Right forelimb (tissue), 1 donor: ENCODE data around the gene BST1.
"Not testable (repeated sequence)": the region's sequence is repeated elsewhere in the genome, so short reads cannot be mapped to it uniquely, and the experiment has no call there.

Experiments
- DNase-seq: peaks from one replicate; pipeline ENCODE4 v3.0.0-alpha.2; 2018

BST1 gene

GRCh38 chr4:15753786-15754185, 50.9 kb downstream of the BST1 start:
- DNase-seq: no peak

GRCh38 chr4:15754323-15754722, 51.5 kb downstream of the BST1 start:
- no peak for DNase-seq

DNA sequence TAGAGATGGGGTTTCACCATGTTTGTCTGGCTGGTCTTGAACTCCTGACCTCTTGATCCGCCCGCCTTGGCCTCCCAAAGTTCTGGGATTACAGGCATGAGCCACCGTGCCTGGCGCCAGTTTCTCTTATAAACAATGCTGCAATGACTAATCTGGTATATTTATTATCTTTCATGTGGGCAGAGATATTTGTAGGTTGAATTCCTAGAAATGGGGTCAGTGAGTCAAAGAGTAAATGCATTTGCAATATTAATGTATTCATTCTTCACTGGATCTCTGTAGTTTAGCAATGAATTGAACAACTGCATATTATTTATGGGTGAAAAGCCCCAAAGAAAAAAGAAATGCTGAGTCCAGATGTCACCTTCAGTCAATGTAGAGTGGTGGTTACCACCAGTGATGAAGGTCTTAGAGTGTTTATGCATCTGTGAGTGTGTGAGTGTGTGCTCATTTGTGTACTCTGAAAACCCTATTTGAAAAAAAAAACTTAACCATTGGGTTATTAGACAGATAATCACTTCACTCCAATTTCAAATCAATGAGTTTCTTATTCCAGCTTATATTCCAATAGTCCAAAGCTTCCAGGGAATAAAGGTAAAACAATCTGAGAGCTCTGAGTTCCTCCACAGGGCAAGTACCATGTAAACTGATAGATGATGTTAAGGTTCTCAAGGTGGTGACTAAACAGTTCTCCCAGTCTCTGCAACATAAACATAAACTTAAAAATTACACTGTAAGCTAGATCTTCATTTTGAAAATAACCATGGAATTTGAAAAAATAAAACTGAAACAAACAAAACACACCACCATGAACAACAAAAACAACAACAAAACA, 52.7 kb downstream of the BST1 start:
- DNase-seq: no peak

GRCh38 chr4:15756361-15756861, 53.5 kb downstream of the BST1 start:
- no peak for DNase-seq

DNA sequence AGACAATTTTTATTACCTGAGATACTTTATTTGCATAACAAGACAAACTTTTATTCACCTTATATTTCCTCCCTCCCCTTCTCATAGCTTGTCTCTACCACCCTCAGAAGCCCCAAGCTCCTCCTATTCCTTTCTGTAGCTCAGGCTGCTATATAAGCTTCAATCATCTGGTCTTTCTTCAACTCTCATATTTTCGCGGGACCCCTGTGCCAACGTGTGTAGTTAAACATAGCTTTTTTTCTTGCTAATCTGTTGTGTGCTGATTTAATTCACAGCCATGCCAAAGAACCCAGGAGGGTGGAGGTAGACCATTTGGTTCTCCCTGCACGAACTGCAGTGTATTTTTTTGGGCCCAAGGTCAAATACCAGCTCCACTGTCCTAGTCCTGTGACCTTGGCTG, 54.2 kb downstream of the BST1 start:
- no peak for DNase-seq

DNA sequence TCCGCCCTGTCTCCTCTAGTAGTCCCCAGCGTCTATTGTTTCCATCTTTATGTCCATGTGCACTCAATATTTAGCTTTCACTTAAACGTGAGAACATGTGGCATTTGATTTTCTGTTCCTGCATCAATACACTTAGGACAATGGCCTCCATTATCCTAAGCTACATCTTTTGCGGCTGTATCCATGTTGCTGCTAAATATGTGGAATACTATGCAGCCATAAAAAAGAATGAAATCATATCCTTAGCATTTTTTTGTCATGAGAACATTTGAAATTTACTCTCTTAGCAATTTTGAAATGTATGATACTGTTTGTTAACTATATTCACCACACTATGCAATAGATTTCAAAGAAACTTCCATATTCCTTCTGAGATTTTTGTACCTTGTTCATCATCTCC, 55.4 kb downstream of the BST1 start:
- DNase-seq: no peak

- DNase-seq: not testable (repeated sequence)
Measured at GRCh38 chr4:15762460-15762859, 59.6 kb downstream of the BST1 start.

- no peak for DNase-seq
Measured at GRCh38 chr4:15765391-15765790, 62.5 kb downstream of the BST1 start.

DNA sequence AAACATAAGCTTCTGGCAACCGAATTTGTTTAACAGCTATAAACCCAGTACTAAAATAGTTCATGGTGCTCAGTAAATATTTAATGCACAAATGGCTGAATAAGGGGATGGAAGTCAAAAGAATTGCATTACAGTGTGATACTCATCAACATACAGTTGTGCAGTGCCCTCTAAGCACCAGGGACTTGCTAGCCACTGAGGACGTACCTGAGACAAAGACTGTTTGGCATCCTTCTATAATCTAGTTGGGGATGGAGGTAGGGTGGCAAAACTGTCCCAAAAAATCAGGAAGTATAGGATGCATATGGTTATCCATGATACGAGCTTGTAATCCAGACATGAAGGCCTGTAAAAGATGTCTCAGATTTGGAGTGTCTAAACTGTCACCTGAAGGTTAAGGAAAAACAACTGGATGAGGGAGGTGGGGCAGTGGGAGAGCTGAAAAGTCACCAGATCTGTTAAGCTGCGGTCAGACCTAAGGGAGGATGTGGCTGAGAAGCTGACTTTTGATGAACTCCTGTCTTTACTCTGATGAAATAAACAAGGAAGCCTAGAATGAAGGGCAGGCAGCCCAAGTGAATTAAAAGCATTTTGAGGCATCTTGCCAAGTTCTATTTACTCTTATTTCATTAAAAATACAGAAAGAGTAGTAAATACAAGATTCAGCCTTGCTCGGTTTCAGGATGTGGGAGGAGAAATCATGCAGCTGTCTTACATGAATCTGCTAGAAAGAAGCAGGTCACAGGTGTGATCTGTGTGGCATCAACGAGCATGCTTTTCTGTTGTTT, 63.2 kb downstream of the BST1 start:
- no peak for DNase-seq

DNA sequence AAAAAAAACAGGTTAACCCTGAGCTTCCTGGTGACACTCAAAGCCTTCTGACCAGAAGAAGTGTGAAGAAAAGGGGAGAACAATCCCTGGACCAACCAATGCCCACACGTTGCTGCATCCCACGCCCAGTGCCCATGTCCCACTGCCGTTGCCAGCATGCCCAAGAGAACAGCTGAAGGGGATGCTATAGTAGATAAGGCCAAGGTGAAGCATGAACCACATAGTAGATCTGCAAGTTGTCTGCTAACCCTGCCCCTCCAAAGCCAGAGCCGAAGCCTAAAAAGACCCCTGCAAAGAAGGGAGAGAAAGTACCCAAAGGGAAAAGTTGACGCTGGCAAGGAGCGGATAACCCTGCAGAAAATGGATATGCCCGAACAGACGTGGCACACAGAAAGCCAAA, 64.0 kb downstream of the BST1 start:
- no peak for DNase-seq

GRCh38 chr4:15769202-15769601, 66.3 kb downstream of the BST1 start:
- no peak for DNase-seq

- no peak for DNase-seq
Measured at GRCh38 chr4:15771216-15772058, 68.6 kb downstream of the BST1 start.

- no peak for DNase-seq
Measured at GRCh38 chr4:15774020-15774420, 71.2 kb downstream of the BST1 start.

- no peak for DNase-seq
Measured at GRCh38 chr4:15776871-15777648, 74.2 kb downstream of the BST1 start.

DNA sequence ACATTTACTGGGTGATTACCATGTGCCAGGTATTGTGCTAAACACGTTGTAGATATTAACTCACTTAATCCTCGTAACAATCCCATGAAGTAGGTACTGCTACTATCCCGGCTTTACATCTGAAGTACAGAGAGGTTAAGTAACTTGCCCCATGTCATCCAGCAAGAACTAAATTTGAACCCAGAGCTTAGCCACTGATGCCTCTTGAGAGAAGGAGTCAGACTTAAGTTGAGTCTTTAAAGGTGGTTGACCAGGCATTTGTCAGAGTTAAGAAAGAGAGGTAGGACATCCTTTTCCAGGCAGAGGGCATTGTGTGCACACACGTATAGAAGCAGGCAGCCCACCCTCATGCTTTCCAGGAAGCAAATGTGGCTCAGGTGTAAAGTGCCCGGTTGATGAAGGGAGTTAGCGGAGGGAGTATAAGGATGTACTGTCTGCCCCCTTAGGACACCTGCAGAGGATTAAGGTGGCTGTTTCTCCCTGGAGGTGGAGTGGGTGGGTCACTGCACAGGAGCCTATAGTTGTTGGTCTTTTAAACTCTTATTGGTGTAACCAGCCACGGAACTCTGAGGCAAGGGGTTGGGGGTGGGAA, 74.9 kb downstream of the BST1 start:
- no peak for DNase-seq

DNA sequence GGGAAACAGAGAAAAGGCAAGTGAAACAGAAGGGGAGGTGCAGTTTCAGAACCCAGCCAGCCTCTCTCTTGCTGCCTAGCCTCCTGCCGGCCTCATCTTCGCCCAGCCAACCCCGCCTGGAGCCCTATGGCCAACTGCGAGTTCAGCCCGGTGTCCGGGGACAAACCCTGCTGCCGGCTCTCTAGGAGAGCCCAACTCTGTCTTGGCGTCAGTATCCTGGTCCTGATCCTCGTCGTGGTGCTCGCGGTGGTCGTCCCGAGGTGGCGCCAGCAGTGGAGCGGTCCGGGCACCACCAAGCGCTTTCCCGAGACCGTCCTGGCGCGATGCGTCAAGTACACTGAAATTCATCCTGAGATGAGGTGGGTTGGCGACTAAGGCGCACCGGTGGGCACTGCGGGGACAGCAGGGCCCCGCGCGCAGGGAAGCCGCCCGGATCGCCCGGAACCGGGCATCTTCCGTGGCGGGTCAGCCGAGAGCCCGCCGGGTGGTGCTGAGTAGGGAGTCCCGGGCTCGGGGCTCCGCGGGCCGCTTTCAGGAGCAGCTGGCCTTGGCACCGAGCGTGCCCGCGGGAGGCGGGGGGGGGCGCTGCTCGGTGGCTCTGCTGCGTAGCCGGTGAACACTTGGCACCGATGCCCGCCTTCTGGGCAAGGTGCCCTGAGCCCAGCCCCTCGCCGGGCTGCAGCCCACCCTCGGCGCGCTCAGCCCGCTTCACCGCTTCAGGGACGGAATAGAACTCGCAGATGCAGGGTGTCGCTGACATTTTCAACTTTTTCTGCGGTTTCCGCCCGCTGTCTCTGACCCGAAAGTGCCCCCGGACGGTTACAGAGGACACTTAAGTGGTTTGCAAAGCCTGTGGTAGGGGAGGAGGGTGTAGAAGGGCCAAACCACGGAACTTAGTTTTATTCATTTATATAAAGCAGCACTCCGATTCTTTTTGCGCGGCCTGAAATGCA, 75.7 kb downstream of the BST1 start, which contains the start of gene CD38:
CD38 (plus strand) TSS at position 40 of the 953 bp plus-strand sequence; CDS start at position 127, 87 bp downstream.
- peak; percentile 58 for DNase-seq

DNA sequence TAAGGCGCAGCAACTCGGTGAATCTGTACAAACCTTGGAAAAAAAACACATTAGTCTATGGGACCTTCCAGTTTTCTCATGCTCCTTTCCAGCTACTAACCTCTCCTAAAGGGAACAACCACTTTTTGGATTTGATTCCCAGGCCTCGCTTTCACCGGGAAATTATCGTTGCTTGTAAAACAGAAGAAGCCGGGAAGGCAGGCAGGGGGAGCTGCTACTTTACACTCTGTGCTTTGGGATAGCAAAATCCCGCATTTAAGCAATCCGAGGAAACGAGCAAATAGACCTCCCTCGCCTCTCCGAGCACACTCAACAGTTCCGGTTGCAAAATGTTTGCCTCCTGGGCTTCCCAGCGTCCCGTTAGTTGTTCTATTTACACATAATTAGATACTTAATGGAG, 76.4 kb downstream of the BST1 start:
- DNase-seq: peak; percentile 71

- DNase-seq: no peak
Measured at GRCh38 chr4:15779809-15780208, 76.9 kb downstream of the BST1 start.

GRCh38 chr4:15781427-15782095, 78.7 kb downstream of the BST1 start:
- no peak for DNase-seq
